GM12878 (cell line): Measurements from ENCODE around the gene SLF2.
A peak's percentile ranks its signal among the peaks of the same experiment; 100 is the strongest.

Experiments
- BHLHE40 ChIP-seq, 2 experiments: fragments of 450-650 bp in 1 of 2; IDR thresholded peaks; 2 replicates each; pipeline ENCODE4 v1.6.1; 2011 to 2017; ENCODE audit warnings: low read depth in 2 of 2, borderline replicate concordance in 1 of 2, improper control_type of control experiment in 1 of 2, low read length in 1 of 2, mild to moderate bottlenecking in 1 of 2
- CHD2 ChIP-seq: IDR thresholded peaks from 2 replicates; pipeline ENCODE4 v1.6.1; 2011; ENCODE audit warnings: low read depth, low read length, improper control_type of control experiment, borderline replicate concordance
- CTCF ChIP-seq, 3 experiments: IDR thresholded peaks in 2 of 3; conservative IDR thresholded peaks in 1 of 3; 2 replicates each; pipeline ENCODE4 v1.5.1; 2011; ENCODE audit warnings: low read depth in 3 of 3, low read length in 3 of 3, mild to moderate bottlenecking in 3 of 3, control low read depth in 2 of 3, moderate library complexity in 2 of 3, inconsistent platforms in 1 of 3, mixed read lengths in 1 of 3; ENCODE audit not compliant: control insufficient read depth in 2 of 3, insufficient read depth in 1 of 3; ENCODE audit errors: extremely low read depth in 1 of 3
- EZH2 ChIP-seq: IDR thresholded peaks from 2 replicates; pipeline ENCODE4 v1.6.1; 2012; ENCODE audit warnings: low read depth, mild to moderate bottlenecking, control low read depth, inconsistent platforms, low read length, borderline replicate concordance; ENCODE audit not compliant: control insufficient read depth
- FOXK2 ChIP-seq: fragments of 450-650 bp; IDR thresholded peaks from 2 replicates; pipeline ENCODE4 v1.6.1; 2017; ENCODE audit warnings: mild to moderate bottlenecking, moderate library complexity
- KDM1A ChIP-seq: fragments of 200-600 bp; sonication (generic); IDR thresholded peaks from 2 replicates; pipeline ENCODE4 v1.6.1; 2016; ENCODE audit warnings: borderline replicate concordance
- LARP7 ChIP-seq: fragments of 450-650 bp; IDR thresholded peaks from 2 replicates; pipeline ENCODE4 v1.6.1; 2017; ENCODE audit warnings: mild to moderate bottlenecking
- NR2C2 ChIP-seq: IDR thresholded peaks from 2 replicates; pipeline ENCODE4 v1.6.1; 2011; ENCODE audit warnings: borderline replicate concordance, low read depth; ENCODE audit not compliant: control insufficient read depth, insufficient read length
- POLR2A ChIP-seq: IDR thresholded peaks from 2 replicates; pipeline ENCODE4 v1.6.1; 2011; ENCODE audit warnings: low read depth, mild to moderate bottlenecking, low read length
- SMAD1 ChIP-seq: fragments of 450-650 bp; IDR thresholded peaks from 2 replicates; pipeline ENCODE4 v1.6.1; 2018; ENCODE audit warnings: mild to moderate bottlenecking, low read depth; ENCODE audit not compliant: partially characterized antibody
- ZBTB11 ChIP-seq: fragments of 450-650 bp; formaldehyde crosslinking; IDR thresholded peaks from 2 replicates; pipeline ENCODE4 v1.5.0; 2022; ENCODE audit warnings: mild to moderate bottlenecking, missing genetic modification characterization

GRCh38 chr10:100996678-100997359 lies 84.1 kb downstream of the SLF2 start:
- TF ChIP-seq BHLHE40 (IDR thresholded peaks at IDR 0.05; ENCODE audit: borderline replicate concordance in 1 of 2, low read depth in 2 of 2, low read length in 1 of 2) (peak; percentile 68 to 93; a peak in 3 of 4 replicates), KDM1A (no peak), LARP7 (peak; percentile 11), CTCF (IDR thresholded peaks at IDR 0.05 in 2 of 3, conservative IDR thresholded peaks at IDR 0.05 in 1 of 3; ENCODE audit: control insufficient read depth in 2 of 3, extremely low read depth in 1 of 3, insufficient read depth in 1 of 3, low read depth in 3 of 3, low read length in 3 of 3) (peak in 1 of 3 experiments; percentile 1; a peak in 1 of 6 replicates), SMAD1 (no peak), POLR2A (peak; percentile 3; the same call in 1 of the 2 replicates), EZH2 (no peak), FOXK2 (no peak), ZBTB11 (CRISPR knock-in tag) (no peak), CHD2 (no peak), NR2C2 (no peak)
